Suppressor macrophage treated with lipopolysaccharide for 4 hours (primary cell): ENCODE measurements around the gene CSNK1G2.
A peak's percentile ranks its signal among the peaks of the same experiment; 100 is the strongest.

Experiments used
- DNase-seq: peaks from one replicate; pipeline ENCODE4 v3.0.0-alpha.2; 2020

The CSNK1G2 gene

GRCh38 chr19:1941146-1942077 lies at the start of gene CSNK1G2:
TSS of gene CSNK1G2 (plus strand) at chr19:1941172. CDS start at chr19:1969773, 28,601 bp downstream.
- DNase-seq = no peak

GRCh38 chr19:1893791-1894190 lies 47.2 kb upstream of the CSNK1G2 start:
- DNase-seq = no peak

DNA sequence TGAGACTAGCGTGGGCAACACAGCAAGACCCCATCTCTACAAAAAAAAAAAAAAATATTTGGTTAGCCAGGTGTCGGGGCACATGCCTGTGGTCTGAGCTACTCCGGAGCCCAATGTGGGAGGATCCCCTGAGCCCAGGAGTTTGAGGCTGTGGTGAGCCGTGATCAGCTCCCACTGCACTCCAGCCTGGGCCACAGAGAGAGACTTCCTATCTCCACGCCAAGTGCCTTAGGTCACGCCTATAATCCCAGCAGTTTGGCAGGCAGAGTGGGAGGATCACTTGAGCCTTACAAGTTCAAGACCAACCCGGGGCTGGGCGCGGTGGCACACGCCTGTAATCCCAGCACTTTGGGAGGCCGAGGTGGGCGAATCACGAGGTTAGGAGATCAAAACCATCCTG lies 44.5 kb upstream of the CSNK1G2 start:
- no peak for DNase-seq

- peak; percentile 98 for DNase-seq
Measured at GRCh38 chr19:1901940-1902404, 39.0 kb upstream of the CSNK1G2 start.

- no peak for DNase-seq
Measured at GRCh38 chr19:1902923-1903322, 38.0 kb upstream of the CSNK1G2 start.

GRCh38 chr19:1904860-1905109 lies 36.2 kb upstream of the CSNK1G2 start:
- DNase-seq = no peak

GRCh38 chr19:1905110-1905862 lies 35.7 kb upstream of the CSNK1G2 start, which contains the start of the genes ADAT3 and SCAMP4:
TSS of gene ADAT3 (plus strand) at chr19:1905399. CDS start at chr19:1912048, 6,649 bp downstream.
TSS of gene SCAMP4 (plus strand) at chr19:1905399. CDS start at chr19:1915020, 9,621 bp downstream.
- DNase-seq = peak; percentile 99

GRCh38 chr19:1905863-1906375 lies 35.1 kb upstream of the CSNK1G2 start:
- DNase-seq = no peak

DNA sequence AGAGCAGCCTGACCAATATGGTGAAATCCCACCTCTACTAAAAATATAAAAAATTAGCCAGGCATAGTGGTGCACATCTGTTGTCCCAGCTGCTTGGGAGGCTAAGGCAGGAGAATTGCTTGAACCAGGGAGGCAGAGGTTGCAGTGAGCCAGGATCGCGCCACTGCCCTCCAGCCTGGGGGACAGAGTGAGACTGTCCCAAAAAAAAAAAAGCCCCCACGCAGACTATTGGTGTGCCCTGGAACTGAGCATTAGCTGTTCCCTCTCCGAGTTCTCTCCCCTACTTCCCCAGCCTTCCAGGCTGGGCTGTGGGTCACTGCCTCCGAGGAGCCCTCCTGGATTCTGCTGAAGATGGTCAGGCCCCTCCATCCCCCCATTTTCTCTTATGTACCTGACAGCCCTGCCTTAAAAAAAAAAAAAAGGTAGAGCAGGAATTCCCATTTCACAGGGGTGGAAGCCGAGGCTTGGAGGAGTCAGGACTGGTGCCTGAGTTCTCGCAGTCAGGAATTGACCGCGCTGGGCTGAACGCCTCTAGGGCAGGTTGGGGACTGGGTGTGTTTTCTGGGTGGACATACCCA lies 33.9 kb upstream of the CSNK1G2 start:
- DNase-seq = no peak

GRCh38 chr19:1907563-1908363 lies 33.2 kb upstream of the CSNK1G2 start:
- no peak for DNase-seq

- DNase-seq = no peak
Measured at GRCh38 chr19:1908364-1908678, 32.7 kb upstream of the CSNK1G2 start.

- no peak for DNase-seq
Measured at GRCh38 chr19:1909761-1910080, 31.3 kb upstream of the CSNK1G2 start.

DNA sequence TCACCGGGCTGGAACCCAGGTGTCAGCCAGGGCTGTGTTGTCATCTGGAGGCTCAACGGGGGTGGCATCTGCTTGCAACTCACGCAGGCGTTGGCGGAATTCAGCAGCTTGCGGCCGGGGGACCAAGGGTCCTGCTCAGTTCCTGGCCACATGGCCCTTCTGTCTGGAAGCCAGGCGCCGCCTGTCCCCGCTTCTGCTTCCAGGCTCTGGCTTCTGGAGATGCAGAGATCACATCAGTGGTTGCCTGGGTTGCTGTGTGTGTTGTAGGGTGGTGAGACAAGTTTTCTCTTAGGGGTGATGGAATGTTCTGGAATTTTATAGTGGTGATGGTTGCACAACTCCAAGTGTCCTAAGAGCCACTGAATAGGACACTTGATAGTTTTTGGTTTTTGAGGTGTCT lies 30.8 kb upstream of the CSNK1G2 start:
- DNase-seq = no peak

GRCh38 chr19:1911098-1911497 lies 29.9 kb upstream of the CSNK1G2 start:
- no peak for DNase-seq

DNA sequence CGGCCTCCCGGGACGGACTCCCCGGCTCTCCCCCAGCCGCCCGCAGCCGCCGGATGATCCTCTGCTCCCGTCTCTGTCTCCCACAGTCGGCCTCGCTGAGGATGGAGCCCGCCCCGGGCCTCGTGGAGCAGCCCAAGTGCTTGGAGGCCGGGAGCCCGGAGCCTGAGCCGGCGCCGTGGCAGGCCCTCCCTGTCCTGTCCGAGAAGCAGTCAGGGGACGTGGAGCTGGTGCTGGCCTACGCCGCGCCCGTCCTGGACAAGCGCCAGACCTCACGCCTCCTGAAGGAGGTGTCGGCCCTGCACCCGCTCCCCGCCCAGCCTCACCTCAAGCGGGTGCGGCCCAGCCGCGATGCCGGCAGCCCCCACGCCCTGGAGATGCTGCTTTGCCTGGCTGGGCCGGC lies 29.0 kb upstream of the CSNK1G2 start:
- no peak for DNase-seq

DNA sequence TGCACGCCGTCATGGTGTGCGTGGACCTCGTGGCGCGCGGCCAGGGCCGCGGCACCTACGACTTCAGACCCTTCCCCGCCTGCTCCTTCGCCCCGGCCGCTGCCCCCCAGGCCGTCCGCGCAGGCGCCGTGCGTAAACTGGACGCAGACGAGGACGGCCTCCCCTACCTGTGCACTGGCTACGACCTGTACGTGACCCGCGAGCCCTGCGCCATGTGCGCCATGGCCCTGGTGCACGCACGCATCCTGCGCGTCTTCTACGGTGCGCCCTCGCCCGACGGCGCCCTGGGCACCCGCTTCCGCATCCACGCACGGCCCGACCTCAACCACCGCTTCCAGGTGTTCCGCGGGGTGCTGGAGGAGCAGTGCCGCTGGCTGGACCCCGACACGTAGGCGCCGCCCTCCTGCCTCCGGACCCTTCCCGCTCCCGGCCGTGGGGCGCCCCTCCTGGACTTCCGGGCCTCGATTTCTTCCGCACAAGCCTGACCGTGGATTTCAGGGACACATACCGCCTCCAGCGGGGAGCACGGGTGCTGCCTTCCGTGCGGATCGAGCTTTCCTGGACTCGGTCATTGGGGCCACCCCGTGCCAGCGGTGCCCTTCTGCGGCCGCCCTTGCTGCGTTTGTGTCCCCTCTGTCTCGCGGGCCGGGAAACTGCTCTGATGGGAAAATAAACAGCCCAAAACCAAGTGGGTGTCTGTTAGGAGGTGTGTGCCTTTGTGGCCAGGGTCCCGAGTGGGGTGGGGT lies 28.0 kb upstream of the CSNK1G2 start:
- no peak for DNase-seq

- DNase-seq = no peak
Measured at GRCh38 chr19:1913781-1914577, 27.0 kb upstream of the CSNK1G2 start.

DNA sequence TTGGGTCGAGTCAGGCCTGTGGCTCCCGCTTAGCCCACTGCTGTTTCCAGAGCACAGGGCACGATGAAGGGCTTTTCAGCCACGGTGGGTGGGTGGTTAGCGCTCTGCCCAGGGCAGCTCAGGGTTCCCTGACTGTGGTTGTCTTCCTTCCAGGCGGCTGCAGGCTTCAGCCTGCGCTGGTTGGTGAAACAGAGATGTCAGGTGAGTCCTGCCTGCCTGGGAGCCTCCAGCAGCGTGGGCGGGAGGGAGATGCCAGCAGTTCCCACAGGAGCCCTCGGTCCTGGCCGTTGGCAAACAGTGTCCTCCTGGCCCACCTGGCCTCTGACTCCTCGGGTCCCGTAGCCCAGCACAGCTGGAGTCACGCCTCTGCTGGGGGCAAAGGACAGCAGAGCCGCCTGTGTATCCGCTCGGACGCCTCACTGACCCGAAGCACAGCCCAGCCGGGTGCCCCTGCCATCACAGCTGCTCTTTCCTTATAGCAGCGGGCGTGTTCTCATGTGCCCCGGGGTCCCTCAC lies 26.1 kb upstream of the CSNK1G2 start:
- DNase-seq = no peak

DNA sequence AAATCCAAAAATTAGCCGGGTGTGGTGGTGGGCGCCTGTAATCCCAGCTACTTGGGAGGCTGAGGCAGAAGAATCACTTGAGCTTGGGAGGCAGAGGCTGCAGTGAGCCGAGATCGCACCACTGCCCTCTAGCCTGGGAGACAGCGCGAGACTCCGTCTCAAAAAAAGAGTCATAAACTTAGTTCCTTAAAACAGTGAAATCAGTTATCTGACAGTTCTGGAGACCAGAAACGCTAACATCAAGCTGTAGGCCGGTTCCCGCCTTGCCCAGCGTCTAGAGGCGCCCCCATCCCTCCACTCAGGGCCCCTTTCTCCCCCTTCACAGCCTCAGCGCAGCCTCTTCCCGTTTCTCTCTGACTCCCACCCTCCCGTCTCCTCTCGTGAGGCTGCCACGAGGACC lies 23.8 kb upstream of the CSNK1G2 start:
- DNase-seq = no peak

GRCh38 chr19:1917926-1918325 lies 23.0 kb upstream of the CSNK1G2 start:
- no peak for DNase-seq

- DNase-seq = no peak
Measured at GRCh38 chr19:1918975-1919374, 22.0 kb upstream of the CSNK1G2 start.
